HEK293 (cell line): ENCODE data around the gene RBP2.

Experiments
- CTCF ChIA-PET: fragments of 350-600 bp; formaldehyde crosslinking; extraction: SDS; loops from one replicate; lab custom pipeline; 2021; ENCODE audit warnings: antibody characterized with exemption; lab: Yijun Ruan, JAX
- POLR2A ChIA-PET: fragments of 300-600 bp; formaldehyde crosslinking; extraction: SDS; loops from one replicate; lab custom pipeline; 2020; ENCODE audit warnings: antibody characterized with exemption, inconsistent platforms; lab: Yijun Ruan, JAX
- H3K27ac ChIP-seq: fragments of 200-500 bp; sonication (Bioruptor generic); 2 replicates; pipeline ENCODE4 v1.5.1; 2014; ENCODE audit warnings: low read depth, low read length, control low read depth, inconsistent platforms; ENCODE audit errors: extremely low read depth
- H3K36me3 ChIP-seq, 2 experiments: fragments of 200-500 bp in 1 of 2; sonication (Bioruptor generic) in 1 of 2; 1 replicate in 1 of 2; 2 replicates in 1 of 2; pipeline ENCODE4 v1.5.1; 2014 to 2017; ENCODE audit warnings: inconsistent platforms in 2 of 2, low read length in 2 of 2; ENCODE audit not compliant: control insufficient read depth in 2 of 2, insufficient read depth in 1 of 2
- H3K4me1 ChIP-seq: fragments of 200-500 bp; sonication (Bioruptor generic); 2 replicates; pipeline ENCODE4 v1.5.1; 2014; ENCODE audit warnings: mild to moderate bottlenecking, low read length, inconsistent platforms; ENCODE audit not compliant: control insufficient read depth, insufficient read depth
- H3K4me3 ChIP-seq: 2 replicates; pipeline ENCODE4 v1.5.1; 2011; ENCODE audit warnings: low read depth, mild to moderate bottlenecking, control low read depth, low read length, moderate library complexity
- H3K9me3 ChIP-seq: fragments of 200-500 bp; sonication (Bioruptor generic); 2 replicates; pipeline ENCODE4 v1.5.1; 2014; ENCODE audit warnings: low read depth, low read length, inconsistent platforms; ENCODE audit not compliant: control insufficient read depth, insufficient read depth
- ATF2 ChIP-seq: fragments of 450-650 bp; formaldehyde crosslinking; IDR thresholded peaks from 2 replicates; pipeline ENCODE4 v1.5.1; 2016; ENCODE audit warnings: missing biosample characterization, missing genetic modification characterization, low read depth
- CTCF ChIP-seq: fragments of 450-650 bp; formaldehyde crosslinking; IDR thresholded peaks from 2 replicates; pipeline ENCODE4 v1.5.1; 2016; ENCODE audit warnings: missing biosample characterization, missing genetic modification characterization
- KLF1 ChIP-seq: fragments of 450-650 bp; formaldehyde crosslinking; IDR thresholded peaks from 2 replicates; pipeline ENCODE4 v1.5.1; 2016; ENCODE audit warnings: missing biosample characterization, missing genetic modification characterization
- KLF8 ChIP-seq: fragments of 450-650 bp; formaldehyde crosslinking; IDR thresholded peaks from 2 replicates; pipeline ENCODE4 v1.5.1; 2016; ENCODE audit warnings: missing biosample characterization, missing genetic modification characterization
- REST ChIP-seq: fragments of 450-650 bp; formaldehyde crosslinking; IDR thresholded peaks from 2 replicates; pipeline ENCODE4 v1.5.1; 2016; ENCODE audit warnings: missing biosample characterization, missing genetic modification characterization
- SP3 ChIP-seq: fragments of 450-650 bp; formaldehyde crosslinking; IDR thresholded peaks from 2 replicates; pipeline ENCODE4 v1.5.1; 2016; ENCODE audit warnings: missing biosample characterization, missing genetic modification characterization
- ZNF169 ChIP-seq: fragments of 450-650 bp; formaldehyde crosslinking; IDR thresholded peaks from 2 replicates; pipeline ENCODE4 v1.5.1; 2016; ENCODE audit warnings: missing biosample characterization, missing genetic modification characterization
- ZNF280C ChIP-seq: fragments of 450-650 bp; formaldehyde crosslinking; IDR thresholded peaks from 2 replicates; pipeline ENCODE4 v1.5.1; 2016; ENCODE audit warnings: missing biosample characterization, missing genetic modification characterization
- ZNF692 ChIP-seq: fragments of 450-650 bp; formaldehyde crosslinking; IDR thresholded peaks from 2 replicates; pipeline ENCODE4 v1.5.1; 2016; ENCODE audit warnings: missing biosample characterization, missing genetic modification characterization
- ZNF768 ChIP-seq: fragments of 450-650 bp; formaldehyde crosslinking; IDR thresholded peaks from 2 replicates; pipeline ENCODE4 v1.5.1; 2018; ENCODE audit warnings: missing biosample characterization, mild to moderate bottlenecking, missing genetic modification characterization
- ZNF785 ChIP-seq: fragments of 450-650 bp; formaldehyde crosslinking; IDR thresholded peaks from 2 replicates; pipeline ENCODE4 v1.5.1; 2016; ENCODE audit warnings: missing biosample characterization, missing genetic modification characterization
- ZNF792 ChIP-seq: fragments of 450-650 bp; formaldehyde crosslinking; IDR thresholded peaks from 2 replicates; pipeline ENCODE4 v1.5.1; 2016; ENCODE audit warnings: missing biosample characterization, missing genetic modification characterization

Gene RBP2

GRCh38 chr3:139521144-139521543, 44.8 kb upstream of the RBP2 start:
- CTCF ChIA-PET: interaction anchor here (0.9 to 2.3 kb wide), 7 partner anchors 10 to 628 kb away, joined by 3 to 12 read pairs (median 5); no protein-coding TSS in a partner anchor
- no peaks in the 10 kb centered on the region for H3K36me3 ChIP-seq
- no peaks in the 10 kb centered on the region for H3K9me3 ChIP-seq
- TF ChIP-seq SP3 (tag by site-specific recombination) (no peak), REST (tag by site-specific recombination) (no peak), ZNF792 (no peak), ZNF692 (tag by site-specific recombination) (no peak), ZNF169 (no peak), ATF2 (no peak), ZNF785 (no peak), ZNF768 (no peak)
- no peak overlapping the region for H3K27ac ChIP-seq
- no peaks in the 10 kb centered on the region for H3K4me1 ChIP-seq
- POLR2A ChIA-PET: no interaction called here
- no peak overlapping the region for H3K4me3 ChIP-seq

GRCh38 chr3:139519998-139520737, 43.9 kb upstream of the RBP2 start:
- H3K4me3 ChIP-seq: no peak overlapping the region
- 0 out of 2 replicates have a peak, but pooled peaks have one; percentile 33 for TF ChIP-seq SP3 (tag by site-specific recombination)
- TF ChIP-seq CTCF (tag by site-specific recombination): peak; percentile 24
- no peak for TF ChIP-seq KLF8 (tag by site-specific recombination)
- no peak for TF ChIP-seq ZNF280C (tag by site-specific recombination)
- peak; percentile 59; the same call in 1 of the 2 replicates for TF ChIP-seq KLF1 (tag by site-specific recombination)
- TF ChIP-seq, all 188 proteins: peak for 3
- no peaks in the 10 kb centered on the region for H3K9me3 ChIP-seq
- H3K4me1 ChIP-seq: no peaks in the 10 kb centered on the region
- CTCF ChIA-PET: interaction anchor here (0.6 to 2.3 kb wide), 12 partner anchors 9 to 542 kb away, joined by 3 to 12 read pairs (median 4); no protein-coding TSS in a partner anchor
- H3K36me3 ChIP-seq: no peaks in the 10 kb centered on the region
- H3K27ac ChIP-seq: no peak overlapping the region
- POLR2A ChIA-PET: no interaction called here
